ENCODE results near the gene SDK1. TPM values are rescaled to one million over a fixed set of nuclear protein-coding genes. Genes with fewer than 3 reads are reported as not detected.

The SDK1 gene
- total RNA-seq, 1 donor, result 0.27 TPM

- no peak overlapping the region for H3K4me3 ChIP-seq (ENCODE audit: low read depth, low read length)
- DNase-seq (ENCODE audit: low read depth), result no peak
- no peak for TF ChIP-seq CTCF (IDR thresholded peaks at IDR 0.05; ENCODE audit: insufficient read depth, low read length)
Observed at GRCh38 chr7:4242706-4243105, 941.7 kb downstream of the SDK1 start.

DNA sequence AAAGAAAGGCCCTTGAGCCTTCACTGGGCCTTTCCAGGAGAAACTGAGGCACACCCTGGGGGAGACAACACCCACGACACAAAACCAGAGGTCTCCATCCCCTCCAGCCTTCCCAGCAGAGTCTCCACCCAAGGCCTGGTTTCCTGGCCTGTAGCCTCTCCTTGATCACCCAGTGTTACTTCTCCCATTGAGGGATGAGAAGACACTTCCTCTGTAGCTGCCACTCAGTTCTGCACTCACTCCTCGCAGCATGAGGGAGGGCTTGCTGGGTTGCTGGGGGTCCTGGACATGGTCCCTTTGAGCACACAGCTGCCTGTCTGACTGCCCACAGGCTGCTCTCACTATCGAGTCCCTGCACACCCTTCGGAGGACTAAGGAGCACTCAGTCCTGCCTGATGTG, 943.0 kb downstream of the SDK1 start:
- H3K4me3 ChIP-seq (ENCODE audit: low read depth, low read length), result no peak overlapping the region
- DNase-seq (ENCODE audit: low read depth), result no peak
- no peak for TF ChIP-seq CTCF (IDR thresholded peaks at IDR 0.05; ENCODE audit: insufficient read depth, low read length)

- H3K4me3 ChIP-seq (ENCODE audit: low read depth, low read length), result no peak overlapping the region
- DNase-seq (ENCODE audit: low read depth), result no peak
- TF ChIP-seq CTCF (IDR thresholded peaks at IDR 0.05; ENCODE audit: insufficient read depth, low read length), result no peak
Observed at GRCh38 chr7:4244635-4245034, 943.6 kb downstream of the SDK1 start.

- no peak overlapping the region for H3K4me3 ChIP-seq (ENCODE audit: low read depth, low read length)
- DNase-seq (ENCODE audit: low read depth), result no peak
- no peak for TF ChIP-seq CTCF (IDR thresholded peaks at IDR 0.05; ENCODE audit: insufficient read depth, low read length)
Observed at GRCh38 chr7:4245135-4245865, 944.2 kb downstream of the SDK1 start.

- no peak for TF ChIP-seq CTCF (IDR thresholded peaks at IDR 0.05; ENCODE audit: insufficient read depth, low read length)
- H3K4me3 ChIP-seq (ENCODE audit: low read depth, low read length), result no peak overlapping the region
- no peak for DNase-seq (ENCODE audit: low read depth)
Observed at GRCh38 chr7:4245866-4246470, 944.9 kb downstream of the SDK1 start.

GRCh38 chr7:4246536-4246935, 945.5 kb downstream of the SDK1 start:
- H3K4me3 ChIP-seq (ENCODE audit: low read depth, low read length), result no peak overlapping the region
- DNase-seq (ENCODE audit: low read depth), result no peak
- TF ChIP-seq CTCF (IDR thresholded peaks at IDR 0.05; ENCODE audit: insufficient read depth, low read length), result no peak

Data from fibroblast of the aortic adventitia (primary cell).